ENCODE data around the gene DDB1.

GRCh38 chr11:61347916-61348461 is 15.1 kb upstream of the DDB1 start:
- TF ChIP-seq CTCF (IDR thresholded peaks at IDR 0.05) = no peak
- TF ChIP-seq POLR2A (IDR thresholded peaks at IDR 0.05) = no peak
